GM12892 (cell line): Measurements from ENCODE around the gene CPEB4.

Experiments
- POLR2A ChIP-seq: IDR thresholded peaks from 2 replicates; pipeline ENCODE4 v1.6.1; 2011; ENCODE audit warnings: low read depth, low read length, control low read depth
- POLR2AphosphoS5 ChIP-seq: IDR thresholded peaks from 2 replicates; pipeline ENCODE4 v1.6.1; 2011; ENCODE audit warnings: low read depth, low read length, control low read depth
- TAF1 ChIP-seq: IDR thresholded peaks from 2 replicates; pipeline ENCODE4 v1.6.1; 2011; ENCODE audit warnings: low read depth, mild to moderate bottlenecking, control low read depth, low read length, borderline replicate concordance

DNA sequence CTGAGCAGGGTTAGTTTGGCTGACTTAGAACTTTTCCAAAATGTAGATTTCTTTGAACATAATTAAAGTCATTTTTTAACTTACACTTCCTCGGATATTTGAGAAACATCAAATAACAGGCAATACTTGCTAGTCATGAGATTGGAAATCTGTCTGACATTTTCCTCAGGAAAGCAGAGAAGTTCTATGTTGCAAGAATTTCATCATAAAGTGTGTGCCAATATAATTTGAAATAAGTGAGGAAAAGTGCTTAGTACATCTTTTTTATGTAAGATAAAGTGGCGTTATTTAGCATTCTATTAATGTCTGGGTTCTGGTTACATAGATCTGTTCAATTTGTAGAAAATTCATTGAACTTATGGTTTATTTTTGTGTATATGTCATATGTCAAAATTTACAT lies 52.1 kb downstream of the CPEB4 start:
- TF ChIP-seq POLR2A (no peak), POLR2AphosphoS5 (no peak), TAF1 (no peak)
